ENCODE results near the gene CD4.

Gene CD4

DNA sequence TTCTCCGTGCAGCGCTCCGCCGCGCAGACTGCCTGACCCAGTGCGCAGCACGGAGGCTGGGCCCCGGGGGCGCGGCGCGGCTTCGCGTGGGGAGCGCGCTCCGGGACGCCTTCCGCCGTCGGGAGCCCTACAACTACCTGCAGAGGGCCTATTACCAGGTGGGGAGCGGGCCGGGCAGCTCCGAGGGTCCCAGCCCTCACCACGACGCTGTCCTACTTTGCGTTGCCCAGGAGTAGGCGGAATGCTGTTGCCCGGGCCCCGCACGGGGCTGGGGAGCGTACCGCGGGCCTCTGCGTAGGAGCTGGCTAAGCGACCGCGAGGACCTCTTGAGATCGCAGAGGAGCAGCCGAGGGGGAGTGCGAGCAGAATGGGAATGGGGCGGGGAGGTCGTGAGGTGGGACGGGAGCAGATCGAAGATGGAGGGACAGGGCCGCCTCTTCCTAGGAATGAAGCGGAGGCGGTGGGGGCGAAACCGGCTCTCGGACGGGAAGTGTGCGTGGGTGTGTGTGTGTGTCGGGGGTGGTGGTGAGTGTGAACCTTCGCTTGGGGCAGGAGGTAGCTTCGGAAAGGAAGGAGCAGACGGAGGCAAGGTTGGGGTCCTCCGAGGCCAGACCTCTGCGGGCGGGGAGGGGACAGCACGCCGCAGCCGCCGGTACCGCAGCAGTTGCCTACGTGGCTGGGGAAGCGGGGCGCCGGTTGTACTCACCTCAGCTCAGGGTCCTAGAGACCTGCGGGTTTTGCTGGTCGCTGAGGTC, 39.6 kb downstream of the CD4 start:
- no peak for DNase-seq (ENCODE audit: low read depth in 2 of 2)

- no peak for DNase-seq (ENCODE audit: low read depth in 2 of 2)
Measured at GRCh38 chr12:6829536-6830220, 40.4 kb downstream of the CD4 start.

- no peak for DNase-seq (ENCODE audit: low read depth in 2 of 2)
Measured at GRCh38 chr12:6830286-6830890, 41.1 kb downstream of the CD4 start.

- no peak for DNase-seq (ENCODE audit: low read depth in 2 of 2)
Measured at GRCh38 chr12:6830999-6831398, 41.7 kb downstream of the CD4 start.

GRCh38 chr12:6831450-6831995, 42.2 kb downstream of the CD4 start:
- DNase-seq (ENCODE audit: low read depth in 2 of 2), result no peak

- DNase-seq (ENCODE audit: low read depth in 2 of 2), result no peak
Measured at GRCh38 chr12:6832125-6832524, 42.8 kb downstream of the CD4 start.

DNA sequence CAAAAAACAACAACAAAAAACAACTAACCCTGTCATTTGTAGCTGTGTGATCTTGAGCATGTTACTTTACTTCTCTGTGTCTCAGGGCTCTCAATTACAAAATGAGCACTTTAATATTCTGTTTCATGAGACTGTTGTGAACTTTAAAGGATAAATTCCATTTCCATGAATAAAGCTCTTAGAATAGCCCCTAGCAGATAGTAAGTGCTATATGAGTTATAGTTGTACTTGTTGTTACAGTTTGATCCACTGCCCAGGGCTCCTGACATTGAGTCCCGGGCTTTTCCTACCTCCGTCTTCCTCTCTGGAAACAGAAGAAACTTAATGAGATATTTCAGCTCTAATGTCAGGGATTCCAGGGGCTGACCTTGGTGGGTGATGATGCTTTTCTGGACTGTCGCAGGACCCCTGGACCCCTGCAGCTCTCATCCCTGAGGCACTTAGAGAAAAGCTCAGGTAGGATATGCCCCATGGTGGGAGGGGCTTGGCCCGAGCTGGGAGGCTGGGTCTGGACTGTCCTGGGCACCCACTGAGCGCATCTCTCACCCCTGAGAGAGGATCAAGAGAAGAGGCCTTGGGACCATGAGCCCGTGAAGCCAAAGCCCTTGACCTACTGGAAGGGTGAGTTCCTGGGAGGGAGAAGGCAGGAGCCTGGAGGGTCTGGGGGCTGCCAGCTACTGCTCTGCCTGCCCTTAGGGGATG, 44.0 kb downstream of the CD4 start:
- no peak for DNase-seq (ENCODE audit: low read depth in 2 of 2)

- DNase-seq (ENCODE audit: low read depth in 2 of 2), result no peak
Measured at GRCh38 chr12:6834254-6834653, 44.9 kb downstream of the CD4 start.

GRCh38 chr12:6834873-6835272, 45.5 kb downstream of the CD4 start:
- no peak for DNase-seq (ENCODE audit: low read depth in 2 of 2)

DNA sequence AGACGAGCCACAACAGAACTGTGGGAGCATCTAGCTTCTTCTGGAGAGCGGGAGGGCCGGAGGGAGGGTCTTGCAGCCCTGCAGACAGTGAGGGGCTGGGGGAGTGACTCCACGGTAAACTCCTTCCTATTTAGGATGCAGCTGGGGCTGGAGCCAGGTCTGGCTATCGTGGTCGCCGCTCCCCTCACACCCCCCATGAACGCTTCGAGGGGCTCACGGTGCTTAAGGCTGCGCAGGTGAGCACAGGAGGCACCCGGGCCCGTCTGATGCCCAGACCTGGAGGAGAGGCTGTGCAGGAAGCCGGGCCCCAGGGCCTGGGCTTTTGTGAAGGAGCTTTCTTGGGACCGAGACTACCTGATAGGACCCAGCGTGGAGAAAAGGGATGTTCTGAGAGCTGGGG, 47.5 kb downstream of the CD4 start:
- no peak for DNase-seq (ENCODE audit: low read depth in 2 of 2)

DNA sequence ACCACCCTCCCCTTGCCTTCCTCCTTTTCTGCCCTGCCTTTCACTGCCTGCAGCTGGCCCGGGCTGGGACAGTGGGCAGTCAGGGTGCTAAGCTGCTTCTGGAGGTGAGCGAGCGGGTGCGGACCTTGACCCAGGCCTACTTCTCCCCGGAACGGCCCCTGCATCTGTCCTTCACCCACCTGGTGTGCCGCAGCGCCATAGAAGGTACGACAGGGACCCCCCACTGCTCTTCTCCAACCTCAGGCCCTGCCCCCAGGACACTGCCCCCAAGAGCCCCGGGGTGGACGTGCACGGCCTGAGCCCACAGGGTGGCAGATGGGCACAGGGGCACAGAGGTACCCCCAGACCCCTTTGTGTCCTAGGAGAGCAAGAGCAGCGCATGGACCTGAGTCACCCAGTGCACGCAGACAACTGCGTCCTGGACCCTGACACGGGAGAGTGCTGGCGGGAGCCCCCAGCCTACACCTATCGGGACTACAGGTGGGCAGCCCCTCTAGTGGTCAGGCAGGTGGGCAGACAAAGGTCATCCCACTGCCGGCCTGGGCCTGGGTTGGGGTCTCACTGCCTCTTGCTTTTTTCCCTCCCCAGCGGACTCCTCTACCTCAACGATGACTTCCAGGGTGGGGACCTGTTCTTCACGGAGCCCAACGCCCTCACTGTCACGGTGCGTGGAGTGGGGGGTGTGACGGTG, 48.2 kb downstream of the CD4 start:
- DNase-seq (ENCODE audit: low read depth in 2 of 2), result no peak

GRCh38 chr12:6838854-6839253, 49.5 kb downstream of the CD4 start:
- DNase-seq (ENCODE audit: low read depth in 2 of 2), result no peak

GRCh38 chr12:6839482-6840201, 50.3 kb downstream of the CD4 start:
- DNase-seq (ENCODE audit: low read depth in 2 of 2), result no peak

- DNase-seq (ENCODE audit: low read depth in 2 of 2), result no peak
Measured at GRCh38 chr12:6840330-6840729, 51.0 kb downstream of the CD4 start.

- no peak for DNase-seq (ENCODE audit: low read depth in 2 of 2)
Measured at GRCh38 chr12:6840761-6841515, 51.6 kb downstream of the CD4 start, which contains the start of gene GNB3. TSS of gene GNB3 (plus strand) at chr12:6840925. CDS start at chr12:6841288, 363 bp downstream.

- no peak for DNase-seq (ENCODE audit: low read depth in 2 of 2)
Measured at GRCh38 chr12:6842075-6842474, 52.7 kb downstream of the CD4 start.

GRCh38 chr12:6843118-6843902, 54.0 kb downstream of the CD4 start:
- DNase-seq (ENCODE audit: low read depth in 2 of 2), result no peak

DNA sequence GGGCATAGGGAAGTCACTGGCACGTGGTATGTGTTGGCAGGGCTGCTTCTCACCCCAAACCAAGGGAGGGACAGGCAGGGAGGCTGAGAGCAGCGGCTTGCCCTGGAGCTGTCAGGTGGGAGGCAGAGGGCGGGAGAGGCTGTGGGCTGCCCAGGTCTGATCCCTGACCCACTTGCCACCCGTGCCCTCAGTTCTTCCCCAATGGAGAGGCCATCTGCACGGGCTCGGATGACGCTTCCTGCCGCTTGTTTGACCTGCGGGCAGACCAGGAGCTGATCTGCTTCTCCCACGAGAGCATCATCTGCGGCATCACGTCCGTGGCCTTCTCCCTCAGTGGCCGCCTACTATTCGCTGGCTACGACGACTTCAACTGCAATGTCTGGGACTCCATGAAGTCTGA, 56.1 kb downstream of the CD4 start:
- DNase-seq (ENCODE audit: low read depth in 2 of 2), result no peak

- no peak for DNase-seq (ENCODE audit: low read depth in 2 of 2)
Measured at GRCh38 chr12:6846316-6846869, 57.1 kb downstream of the CD4 start.

All from stimulated activated CD4-positive, alpha-beta T cell treated with anti-CD3 and anti-CD28 coated beads, Interleukin-1b, Interleukin-23, amount 100 ng/mL, for 1 hour (primary cell).